Measurements from ENCODE around the gene ACAN.

The ACAN gene

DNA sequence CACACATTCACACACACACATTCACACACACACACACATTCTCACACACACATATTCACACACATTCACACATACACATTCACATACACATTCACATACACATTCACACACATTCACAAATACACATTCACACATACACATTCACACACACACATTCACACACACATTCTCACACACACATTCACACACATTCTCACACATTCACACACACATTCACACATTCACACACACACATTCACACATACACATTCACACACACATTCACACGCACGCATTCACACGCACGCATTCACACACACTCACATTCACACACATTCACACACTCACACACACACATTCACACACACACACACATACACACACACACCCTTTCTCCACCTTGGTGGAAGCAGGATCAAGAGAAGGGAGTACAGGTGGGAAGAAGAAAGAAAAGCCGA is 97.8 kb downstream of the ACAN start:
- no peak overlapping the region for H3K9ac ChIP-seq (ENCODE audit: low read length)
- peaks cover 4% of the 10 kb centered on the region for H3K79me1 ChIP-seq (ENCODE audit: low read length)
- no peak overlapping the region for H2BK120ac ChIP-seq (ENCODE audit: insufficient read depth, low read length, poor library complexity)
- no CpG with 5 or more reads among the region's 5 CpGs for WGBS (ENCODE audit: extremely low coverage, insufficient coverage, insufficient read length)
- H2BK5ac ChIP-seq (ENCODE audit: low read depth, low read length, poor library complexity): no peak overlapping the region
- no peak overlapping the region for H2AFZ ChIP-seq (ENCODE audit: insufficient read depth, low read length, poor library complexity)
- H3K23ac ChIP-seq (ENCODE audit: low read length): no peak overlapping the region
- H3K4ac ChIP-seq (ENCODE audit: low read depth, low read length): no peak overlapping the region
- H3K36me3 ChIP-seq (ENCODE audit: control insufficient read depth in 1 of 2, insufficient read depth in 2 of 2, low read length in 2 of 2): peaks cover 57 to 65% of the 10 kb centered on the region in 2 experiments
- no peak overlapping the region for H4K91ac ChIP-seq (ENCODE audit: low read depth, low read length)
- no peak overlapping the region for H4K8ac ChIP-seq (ENCODE audit: low read depth, low read length)
- H3K9me3 ChIP-seq (ENCODE audit: insufficient read depth, low read depth, low read length): no peaks in the 10 kb centered on the region
- no peaks in the 10 kb centered on the region for H3K79me2 ChIP-seq (ENCODE audit: control insufficient read depth, insufficient read depth, low read length, poor library complexity)
- H3K27me3 ChIP-seq (ENCODE audit: insufficient read depth, low read length): no peaks in the 10 kb centered on the region
- no peak overlapping the region for H3K18ac ChIP-seq (ENCODE audit: low read length)
- H3K14ac ChIP-seq (ENCODE audit: low read length): no peak overlapping the region
- no peak for DNase-seq
- H4K12ac ChIP-seq (ENCODE audit: low read depth, low read length): no peak overlapping the region
- no peak overlapping the region for H3K4me3 ChIP-seq (ENCODE audit: low read depth, low read length)
- no peak overlapping the region for H2BK12ac ChIP-seq (ENCODE audit: low read length)
- no peak overlapping the region for H3K27ac ChIP-seq (ENCODE audit: low read depth, low read length)
- peaks cover 14 to 33% of the 10 kb centered on the region in 2 experiments for H3K4me1 ChIP-seq (ENCODE audit: control insufficient read depth in 1 of 2, insufficient read depth in 2 of 2, low read length in 2 of 2)
- H3K4me2 ChIP-seq (ENCODE audit: low read length): no peak overlapping the region
- H2AK5ac ChIP-seq (ENCODE audit: low read length): no peak overlapping the region

DNA sequence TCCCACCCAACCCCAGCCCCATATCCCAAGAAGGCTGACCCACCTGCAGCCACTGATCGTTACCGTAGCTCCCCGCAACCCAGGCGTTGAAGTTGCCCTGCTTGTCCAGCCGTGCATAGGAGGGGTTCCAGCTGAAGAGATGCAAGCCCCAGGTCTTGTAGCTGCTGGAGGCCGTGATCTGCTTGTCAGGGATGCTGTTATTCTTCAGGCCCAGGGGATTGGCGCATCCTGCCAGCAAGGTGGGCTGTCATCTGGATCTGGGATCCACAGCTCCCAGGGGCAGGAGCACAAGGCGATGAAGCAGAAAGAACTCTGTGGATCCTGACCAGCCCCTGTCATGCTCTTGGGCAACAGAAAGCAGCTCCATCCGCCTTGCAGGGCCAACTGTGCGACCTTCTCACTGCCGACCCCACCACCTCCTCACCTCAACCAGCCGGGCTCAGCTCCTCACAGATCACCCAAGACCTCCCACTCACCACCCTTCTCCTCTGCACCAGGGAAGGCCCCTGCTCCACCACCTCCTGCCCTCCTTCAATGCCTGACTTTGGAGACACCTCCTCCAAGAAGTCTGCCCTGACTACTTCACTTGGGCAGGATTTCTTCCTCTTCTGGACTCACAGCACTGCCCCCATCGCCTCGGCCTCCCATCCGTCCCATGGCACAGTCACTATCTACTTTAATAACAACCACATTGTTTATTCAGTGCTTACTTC is 98.4 kb downstream of the ACAN start:
- H3K4ac ChIP-seq (ENCODE audit: low read depth, low read length): no peak overlapping the region
- no peak overlapping the region for H4K8ac ChIP-seq (ENCODE audit: low read depth, low read length)
- no peak overlapping the region for H4K91ac ChIP-seq (ENCODE audit: low read depth, low read length)
- no peak overlapping the region for H4K12ac ChIP-seq (ENCODE audit: low read depth, low read length)
- peaks cover 4% of the 10 kb centered on the region for H3K79me1 ChIP-seq (ENCODE audit: low read length)
- H2AFZ ChIP-seq (ENCODE audit: insufficient read depth, low read length, poor library complexity): no peak overlapping the region
- H3K9me3 ChIP-seq (ENCODE audit: insufficient read depth, low read depth, low read length): no peaks in the 10 kb centered on the region
- H2BK12ac ChIP-seq (ENCODE audit: low read length): no peak overlapping the region
- no CpG with 5 or more reads among the region's 15 CpGs for WGBS (ENCODE audit: extremely low coverage, insufficient coverage, insufficient read length)
- H3K27ac ChIP-seq (ENCODE audit: low read depth, low read length): no peak overlapping the region
- DNase-seq: no peak
- H3K79me2 ChIP-seq (ENCODE audit: control insufficient read depth, insufficient read depth, low read length, poor library complexity): no peaks in the 10 kb centered on the region
- H3K4me1 ChIP-seq (ENCODE audit: control insufficient read depth in 1 of 2, insufficient read depth in 2 of 2, low read length in 2 of 2): peaks cover 10 to 28% of the 10 kb centered on the region in 2 experiments
- H3K18ac ChIP-seq (ENCODE audit: low read length): no peak overlapping the region
- peak overlapping the region; percentile 25 for H3K9ac ChIP-seq (ENCODE audit: low read length)
- no peak overlapping the region for H3K14ac ChIP-seq (ENCODE audit: low read length)
- peaks cover 61 to 70% of the 10 kb centered on the region in 2 experiments for H3K36me3 ChIP-seq (ENCODE audit: control insufficient read depth in 1 of 2, insufficient read depth in 2 of 2, low read length in 2 of 2)
- no peak overlapping the region for H2BK120ac ChIP-seq (ENCODE audit: insufficient read depth, low read length, poor library complexity)
- no peak overlapping the region for H3K23ac ChIP-seq (ENCODE audit: low read length)
- no peaks in the 10 kb centered on the region for H3K27me3 ChIP-seq (ENCODE audit: insufficient read depth, low read length)
- H2BK5ac ChIP-seq (ENCODE audit: low read depth, low read length, poor library complexity): no peak overlapping the region
- H3K4me2 ChIP-seq (ENCODE audit: low read length): no peak overlapping the region
- H3K4me3 ChIP-seq (ENCODE audit: low read depth, low read length): no peak overlapping the region
- no peak overlapping the region for H2AK5ac ChIP-seq (ENCODE audit: low read length)

DNA sequence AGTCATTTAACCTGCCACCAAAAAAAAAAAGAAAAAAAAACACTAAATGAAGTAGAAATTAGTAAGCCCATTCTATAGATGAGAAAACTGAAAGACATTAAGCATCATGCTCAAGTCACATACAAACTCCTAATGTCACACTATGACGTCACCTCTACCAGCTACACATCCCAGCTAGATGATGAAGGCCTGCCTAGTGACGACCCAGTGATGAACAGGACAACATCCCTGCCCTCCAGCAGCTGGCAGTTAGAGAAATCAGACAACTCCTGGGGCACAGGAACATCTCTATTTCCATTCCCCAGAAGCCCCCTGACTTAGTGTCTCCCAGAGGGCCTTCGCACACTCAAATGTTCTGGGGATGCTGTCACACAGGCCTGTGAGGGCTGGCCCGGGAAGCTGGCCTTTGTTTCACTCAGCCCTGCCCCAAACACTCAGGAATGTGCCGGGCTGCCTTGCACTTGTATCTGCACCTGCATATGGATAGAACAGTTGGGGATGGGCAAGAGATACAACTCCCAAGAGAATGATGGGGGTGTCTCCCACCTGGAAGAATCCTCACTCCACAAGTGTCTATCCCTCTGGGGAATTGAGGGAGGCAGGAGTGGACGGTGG is 99.1 kb downstream of the ACAN start:
- Histone ChIP-seq H3K27ac (ENCODE audit: low read depth, low read length) (no peak overlapping the region), H3K4me1 (ENCODE audit: control insufficient read depth in 1 of 2, insufficient read depth in 2 of 2, low read length in 2 of 2) (peaks cover 10 to 23% of the 10 kb centered on the region in 2 experiments), H3K9ac (ENCODE audit: low read length) (no peak overlapping the region), H3K79me1 (ENCODE audit: low read length) (peaks cover 4% of the 10 kb centered on the region), H3K23ac (ENCODE audit: low read length) (no peak overlapping the region), H2BK5ac (ENCODE audit: low read depth, low read length, poor library complexity) (no peak overlapping the region), H3K36me3 (ENCODE audit: control insufficient read depth in 1 of 2, insufficient read depth in 2 of 2, low read length in 2 of 2) (peaks cover 67 to 75% of the 10 kb centered on the region in 2 experiments), H3K9me3 (ENCODE audit: insufficient read depth, low read depth, low read length) (no peaks in the 10 kb centered on the region), H2BK120ac (ENCODE audit: insufficient read depth, low read length, poor library complexity) (no peak overlapping the region), H3K4ac (ENCODE audit: low read depth, low read length) (no peak overlapping the region), H4K8ac (ENCODE audit: low read depth, low read length) (no peak overlapping the region), H3K4me2 (ENCODE audit: low read length) (no peak overlapping the region), H3K14ac (ENCODE audit: low read length) (no peak overlapping the region), H2AFZ (ENCODE audit: insufficient read depth, low read length, poor library complexity) (no peak overlapping the region), H3K79me2 (ENCODE audit: control insufficient read depth, insufficient read depth, low read length, poor library complexity) (no peaks in the 10 kb centered on the region), H4K91ac (ENCODE audit: low read depth, low read length) (no peak overlapping the region), H2BK12ac (ENCODE audit: low read length) (no peak overlapping the region), H2AK5ac (ENCODE audit: low read length) (no peak overlapping the region), H3K4me3 (ENCODE audit: low read depth, low read length) (no peak overlapping the region), H4K12ac (ENCODE audit: low read depth, low read length) (no peak overlapping the region), H3K18ac (ENCODE audit: low read length) (no peak overlapping the region), H3K27me3 (ENCODE audit: insufficient read depth, low read length) (no peaks in the 10 kb centered on the region)
- no CpG with 5 or more reads among the region's 6 CpGs for WGBS (ENCODE audit: extremely low coverage, insufficient coverage, insufficient read length)
- DNase-seq: peak; percentile 20 to 38

- Histone ChIP-seq H2BK5ac (ENCODE audit: low read depth, low read length, poor library complexity) (no peak overlapping the region), H3K18ac (ENCODE audit: low read length) (no peak overlapping the region), H2BK12ac (ENCODE audit: low read length) (no peak overlapping the region), H2AFZ (ENCODE audit: insufficient read depth, low read length, poor library complexity) (no peak overlapping the region), H3K79me1 (ENCODE audit: low read length) (peaks cover 4% of the 10 kb centered on the region), H3K9ac (ENCODE audit: low read length) (no peak overlapping the region), H3K4me2 (ENCODE audit: low read length) (no peak overlapping the region), H3K9me3 (ENCODE audit: insufficient read depth, low read depth, low read length) (no peaks in the 10 kb centered on the region), H2BK120ac (ENCODE audit: insufficient read depth, low read length, poor library complexity) (no peak overlapping the region), H3K27me3 (ENCODE audit: insufficient read depth, low read length) (no peaks in the 10 kb centered on the region), H3K14ac (ENCODE audit: low read length) (no peak overlapping the region), H3K36me3 (ENCODE audit: control insufficient read depth in 1 of 2, insufficient read depth in 2 of 2, low read length in 2 of 2) (peaks cover 71 to 80% of the 10 kb centered on the region in 2 experiments), H3K79me2 (ENCODE audit: control insufficient read depth, insufficient read depth, low read length, poor library complexity) (no peaks in the 10 kb centered on the region), H4K12ac (ENCODE audit: low read depth, low read length) (no peak overlapping the region), H3K4me1 (ENCODE audit: control insufficient read depth in 1 of 2, insufficient read depth in 2 of 2, low read length in 2 of 2) (peaks cover 7 to 19% of the 10 kb centered on the region in 2 experiments), H3K4ac (ENCODE audit: low read depth, low read length) (no peak overlapping the region), H4K8ac (ENCODE audit: low read depth, low read length) (no peak overlapping the region), H3K4me3 (ENCODE audit: low read depth, low read length) (no peak overlapping the region), H3K27ac (ENCODE audit: low read depth, low read length) (no peak overlapping the region), H4K91ac (ENCODE audit: low read depth, low read length) (no peak overlapping the region), H3K23ac (ENCODE audit: low read length) (no peak overlapping the region), H2AK5ac (ENCODE audit: low read length) (no peak overlapping the region)
- peak; percentile 79 to 88 for DNase-seq
- WGBS (ENCODE audit: extremely low coverage, insufficient coverage, insufficient read length): no CpG with 5 or more reads among the region's 2 CpGs
Observed at GRCh38 chr15:88902846-88903245, 99.6 kb downstream of the ACAN start.

All from trophoblast cell (in vitro differentiated cells and primary cell).